GM19397 (cell line): Measurements from ENCODE around the gene TEX38.
A peak's percentile ranks its signal among the peaks of the same experiment; 100 is the strongest.
"Not testable (repeated sequence)": the region's sequence is repeated elsewhere in the genome, so short reads cannot be mapped to it uniquely, and the experiment has no call there.

Experiments used
- ATAC-seq: cut with Tn5 transposase; IDR thresholded peaks from one replicate; pipeline ENCODE4 v1.9.1; 2021; ENCODE audit warnings: mild to moderate bottlenecking, moderate library complexity; ENCODE audit not compliant: unreplicated experiment

The TEX38 gene

GRCh38 chr1:46654698-46655097 is 17.0 kb upstream of the TEX38 start:
- ATAC-seq: not testable (repeated sequence)

- ATAC-seq: no peak
These were observed 15.8 kb upstream of the TEX38 start for GRCh38 chr1:46655848-46656247.

- ATAC-seq: no peak
These were observed 15.0 kb upstream of the TEX38 start for GRCh38 chr1:46656643-46657042.

GRCh38 chr1:46657775-46658174 is 13.9 kb upstream of the TEX38 start:
- no peak for ATAC-seq

GRCh38 chr1:46659307-46659870 is 12.3 kb upstream of the TEX38 start:
- no peak for ATAC-seq

GRCh38 chr1:46660116-46660515 is 11.5 kb upstream of the TEX38 start:
- ATAC-seq: not testable (repeated sequence)

- ATAC-seq: not testable (repeated sequence)
These were observed 8.7 kb upstream of the TEX38 start for GRCh38 chr1:46662919-46663318.

GRCh38 chr1:46665983-46666382 is 5.7 kb upstream of the TEX38 start:
- no peak for ATAC-seq

- peak; percentile 76 for ATAC-seq
These were observed 3.6 kb upstream of the TEX38 start, which contains the start of gene ATPAF1 for GRCh38 chr1:46667782-46668760. TSS of gene ATPAF1 (minus strand) at chr1:46668364. CDS start at chr1:46668322, 42 bp downstream.

GRCh38 chr1:46670134-46670533 is 1.5 kb upstream of the TEX38 start:
- ATAC-seq: no peak

- ATAC-seq: no peak
These were observed 1.0 kb downstream of the TEX38 start for GRCh38 chr1:46672696-46673095.

- no peak for ATAC-seq
These were observed 2.1 kb downstream of the TEX38 start for GRCh38 chr1:46673749-46674182.

- peak; percentile 67 for ATAC-seq
These were observed 4.1 kb downstream of the TEX38 start for GRCh38 chr1:46675549-46676314.

GRCh38 chr1:46676531-46676930 is 4.9 kb downstream of the TEX38 start:
- ATAC-seq: no peak

- no peak for ATAC-seq
These were observed 5.7 kb downstream of the TEX38 start for GRCh38 chr1:46677339-46677738.

GRCh38 chr1:46679789-46680573 is 8.3 kb downstream of the TEX38 start:
- no peak for ATAC-seq

GRCh38 chr1:46681333-46682034 is 9.8 kb downstream of the TEX38 start:
- ATAC-seq: no peak

- no peak for ATAC-seq
These were observed 10.4 kb downstream of the TEX38 start for GRCh38 chr1:46682064-46682463.

GRCh38 chr1:46684670-46685069 is 13.0 kb downstream of the TEX38 start:
- no peak for ATAC-seq

GRCh38 chr1:46686255-46686654 is 14.6 kb downstream of the TEX38 start:
- no peak for ATAC-seq
